GM12874 (cell line): ENCODE measurements around the gene LRMDA.

Source experiments
- TF ChIP-seq, protein P1 (sequence below): IDR thresholded peaks from 2 replicates; pipeline ENCODE4 v1.5.1; 2011; ENCODE audit warnings: low read depth, mild to moderate bottlenecking, control low read depth, low read length, moderate library complexity; ENCODE audit not compliant: insufficient read depth

LRMDA gene

DNA sequence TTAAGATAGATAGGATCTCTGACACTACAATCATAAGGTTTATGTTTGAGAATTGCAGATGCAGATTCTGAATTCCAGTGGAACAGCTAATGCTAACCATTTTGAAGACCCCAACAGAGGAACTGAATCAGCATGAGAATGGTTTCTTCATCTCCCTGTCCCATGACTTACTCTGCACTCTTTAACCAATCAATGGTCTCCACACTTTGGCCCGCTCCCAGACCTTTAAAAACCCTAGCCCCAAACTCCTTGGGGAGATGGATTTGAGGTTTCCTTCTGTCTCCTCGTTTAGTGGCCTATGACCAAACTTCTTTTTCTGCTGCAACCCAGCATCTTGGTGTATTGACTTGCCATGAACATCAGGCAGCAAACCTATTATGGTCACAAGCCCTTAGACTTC is 804.9 kb downstream of the LRMDA start:
- TF ChIP-seq, protein P1, sequence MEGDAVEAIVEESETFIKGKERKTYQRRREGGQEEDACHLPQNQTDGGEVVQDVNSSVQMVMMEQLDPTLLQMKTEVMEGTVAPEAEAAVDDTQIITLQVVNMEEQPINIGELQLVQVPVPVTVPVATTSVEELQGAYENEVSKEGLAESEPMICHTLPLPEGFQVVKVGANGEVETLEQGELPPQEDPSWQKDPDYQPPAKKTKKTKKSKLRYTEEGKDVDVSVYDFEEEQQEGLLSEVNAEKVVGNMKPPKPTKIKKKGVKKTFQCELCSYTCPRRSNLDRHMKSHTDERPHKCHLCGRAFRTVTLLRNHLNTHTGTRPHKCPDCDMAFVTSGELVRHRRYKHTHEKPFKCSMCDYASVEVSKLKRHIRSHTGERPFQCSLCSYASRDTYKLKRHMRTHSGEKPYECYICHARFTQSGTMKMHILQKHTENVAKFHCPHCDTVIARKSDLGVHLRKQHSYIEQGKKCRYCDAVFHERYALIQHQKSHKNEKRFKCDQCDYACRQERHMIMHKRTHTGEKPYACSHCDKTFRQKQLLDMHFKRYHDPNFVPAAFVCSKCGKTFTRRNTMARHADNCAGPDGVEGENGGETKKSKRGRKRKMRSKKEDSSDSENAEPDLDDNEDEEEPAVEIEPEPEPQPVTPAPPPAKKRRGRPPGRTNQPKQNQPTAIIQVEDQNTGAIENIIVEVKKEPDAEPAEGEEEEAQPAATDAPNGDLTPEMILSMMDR: no peak

GRCh38 chr10:76242956-76243355 is 811.5 kb downstream of the LRMDA start:
- TF ChIP-seq, protein P1: no peak

GRCh38 chr10:76244061-76244686 is 812.8 kb downstream of the LRMDA start:
- TF ChIP-seq, protein P1: no peak

- TF ChIP-seq, protein P1: no peak
Observed at GRCh38 chr10:76245951-76246495, 814.6 kb downstream of the LRMDA start.

DNA sequence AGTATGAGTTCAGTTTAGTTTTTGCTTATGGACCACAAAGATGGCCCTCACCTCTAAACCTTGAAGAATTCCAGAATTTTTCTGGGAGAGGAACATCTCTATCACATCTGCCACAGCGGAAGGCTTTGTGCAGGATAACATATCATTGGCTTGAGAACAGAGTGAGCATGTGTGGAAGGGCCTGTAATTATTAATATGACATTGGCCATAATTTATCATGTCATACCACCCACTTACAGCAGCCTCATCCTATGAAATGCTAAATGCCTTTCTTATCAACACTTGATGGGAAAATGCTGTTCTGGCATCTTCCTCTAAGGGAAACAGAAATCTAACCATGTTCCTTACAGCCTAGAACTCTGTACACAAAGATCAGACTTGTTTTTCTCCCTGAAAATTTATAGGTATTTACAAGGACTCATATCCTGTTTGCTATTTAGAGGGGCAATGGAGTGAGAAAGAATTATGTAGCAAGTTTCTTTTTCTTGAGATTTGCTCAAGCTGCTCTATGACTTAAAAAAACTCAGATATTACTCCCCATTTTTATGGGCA is 817.3 kb downstream of the LRMDA start:
- TF ChIP-seq, protein P1: no peak

DNA sequence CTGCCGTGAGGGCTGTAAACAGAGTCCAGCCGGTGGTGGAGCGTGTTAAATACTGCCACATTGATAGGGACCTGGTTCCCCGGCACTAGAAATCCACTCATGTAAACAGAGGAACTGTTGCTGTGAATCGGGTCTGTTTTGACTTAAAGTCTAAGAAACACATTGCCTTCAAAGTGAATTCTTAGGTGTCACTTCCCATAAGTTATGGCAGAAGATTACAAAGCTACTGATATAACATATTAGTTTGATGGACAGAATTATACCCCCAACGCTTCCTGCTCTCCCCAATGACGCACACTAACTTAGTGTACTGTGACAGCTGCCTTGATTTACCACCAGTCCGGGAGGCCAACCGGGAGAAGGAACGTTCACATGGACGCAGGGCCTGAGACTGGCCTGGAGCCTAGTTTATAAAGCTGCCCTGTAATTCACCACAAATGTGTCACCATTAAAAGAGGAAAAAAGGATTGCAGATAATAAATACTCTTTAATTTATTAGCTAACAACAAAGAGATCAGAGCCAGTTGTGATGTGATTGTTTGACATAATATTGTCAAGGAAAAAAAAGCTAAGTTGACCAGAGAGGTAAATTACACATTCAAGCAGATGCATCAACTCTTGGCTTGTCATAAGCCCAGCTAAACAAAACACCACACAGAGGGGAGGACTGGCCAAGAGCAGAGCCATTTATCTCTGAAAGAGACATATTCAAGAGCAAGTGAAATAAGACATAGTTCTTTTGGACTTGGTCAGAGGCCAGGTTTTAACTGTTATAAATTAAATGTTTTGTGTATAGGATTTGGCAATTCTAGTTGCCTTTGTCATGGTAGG is 820.6 kb downstream of the LRMDA start:
- TF ChIP-seq, protein P1: no peak

GRCh38 chr10:76252733-76253132 is 821.3 kb downstream of the LRMDA start:
- TF ChIP-seq, protein P1: no peak
